ENCODE results near the gene TC2N.
"Not testable (repeated sequence)": the region's sequence is repeated elsewhere in the genome, so short reads cannot be mapped to it uniquely, and the experiment has no call there.

Gene TC2N

DNA sequence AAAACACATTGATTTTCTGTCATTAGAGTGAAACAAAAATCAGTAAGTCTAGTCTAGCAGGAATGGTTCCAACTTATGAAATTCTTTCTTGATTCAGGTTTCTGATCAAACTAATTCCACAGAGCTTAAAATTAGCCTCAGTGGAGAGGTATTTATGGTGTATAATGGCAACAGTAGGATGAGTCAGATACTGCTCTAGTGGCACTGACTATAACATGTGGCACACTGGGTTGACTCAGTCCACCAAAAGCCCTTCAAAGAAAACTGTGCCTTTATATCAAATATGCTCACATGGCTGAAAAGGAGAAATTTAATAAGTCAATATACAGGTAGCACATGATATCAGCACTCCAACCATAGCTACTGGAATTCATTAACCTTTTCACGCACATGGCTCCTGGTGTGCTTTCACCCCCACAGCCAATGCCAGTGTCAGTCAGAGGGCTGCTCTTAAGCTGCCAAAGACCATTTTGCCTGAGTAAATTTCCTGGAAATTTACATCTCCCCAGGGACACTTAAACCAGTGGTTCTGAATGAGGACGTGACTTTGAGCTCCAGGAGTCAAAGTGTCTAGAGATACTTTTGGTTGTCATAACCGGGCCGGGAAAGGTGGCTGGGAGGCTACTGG, 113.7 kb downstream of the TC2N start:
- DNase-seq (ENCODE audit: low read depth), result peak; percentile 13

DNA sequence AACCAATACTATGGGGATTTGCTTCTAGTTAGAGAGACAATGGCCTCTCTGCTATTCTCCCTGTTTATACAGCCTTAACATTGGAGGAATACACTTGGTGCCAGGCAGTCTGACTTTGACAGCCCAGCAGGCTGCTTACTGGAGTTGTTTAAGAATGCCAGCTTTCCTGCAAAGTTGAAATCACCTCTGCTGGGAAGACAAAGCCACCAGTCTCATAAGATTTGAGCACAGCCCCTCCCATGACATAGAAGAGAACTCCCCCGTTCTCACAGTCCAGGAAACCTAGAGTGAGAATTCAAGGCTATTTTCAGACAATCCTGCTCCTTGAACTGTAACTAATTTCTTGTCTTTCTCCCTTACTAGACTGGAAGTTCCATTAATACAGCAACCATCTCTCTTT, 114.4 kb downstream of the TC2N start:
- DNase-seq (ENCODE audit: low read depth), result no peak

DNA sequence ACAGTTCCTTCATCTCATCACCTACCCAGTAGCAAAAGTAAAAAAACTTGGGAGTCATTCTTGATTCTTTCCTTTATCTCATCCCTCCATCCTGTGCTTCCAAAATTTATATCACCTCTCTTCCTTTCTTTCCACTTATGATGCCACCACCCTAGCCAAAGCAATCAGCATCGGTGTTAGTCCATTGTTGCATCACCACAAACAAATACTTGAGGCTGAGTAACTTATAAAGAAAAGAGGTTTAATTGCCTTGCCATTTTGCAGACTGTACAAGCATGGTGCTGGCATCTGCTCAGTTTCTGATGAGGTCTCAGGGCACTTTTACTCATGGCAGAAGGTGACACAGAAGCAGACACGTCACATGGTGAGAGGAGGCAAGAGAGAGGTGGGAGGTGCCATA, 115.6 kb downstream of the TC2N start:
- no peak for DNase-seq (ENCODE audit: low read depth)

DNA sequence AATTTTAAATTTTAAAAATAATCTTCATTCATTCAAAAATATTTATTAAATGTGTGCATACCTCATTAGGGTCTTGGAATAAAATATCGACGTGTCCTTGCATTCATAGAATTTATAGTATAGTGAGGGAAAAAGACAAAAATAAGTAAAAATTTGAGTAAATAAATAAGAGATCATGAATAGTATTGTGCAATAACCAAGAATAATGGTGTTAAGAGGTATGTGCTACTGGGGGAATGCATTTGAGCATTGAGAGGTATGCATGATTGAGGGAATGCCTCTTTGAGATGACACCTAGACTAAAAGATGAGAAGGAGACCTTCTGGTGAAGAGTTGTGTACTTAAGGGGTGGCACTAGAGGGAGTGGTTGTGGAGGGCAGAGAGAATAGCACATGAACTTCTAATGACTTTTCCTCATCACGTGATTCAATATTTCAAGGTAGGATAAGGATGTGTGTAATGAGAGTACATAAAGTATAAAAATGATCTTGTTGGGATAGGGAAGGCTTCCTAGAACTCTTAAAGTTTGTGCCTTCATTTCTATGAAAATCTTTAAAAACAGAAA, 116.6 kb downstream of the TC2N start:
- DNase-seq (ENCODE audit: low read depth), result no peak

DNA sequence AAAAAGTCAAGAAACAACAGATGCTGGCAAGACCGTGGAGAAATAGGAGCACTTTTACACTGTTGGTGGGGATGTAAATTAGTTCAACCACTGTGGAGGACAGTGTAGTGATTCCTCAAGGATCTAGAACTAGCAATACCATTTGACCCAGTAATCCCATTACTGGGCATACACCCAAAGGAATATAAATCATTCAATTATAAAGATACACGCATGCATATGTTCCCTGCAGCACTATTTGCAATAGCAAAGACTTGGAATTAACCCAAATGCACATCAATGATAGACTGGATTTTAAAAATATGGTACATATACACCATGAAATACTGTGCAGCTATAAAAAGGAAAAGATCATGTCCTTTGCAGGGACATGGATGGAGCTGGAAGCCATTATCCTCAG, 117.5 kb downstream of the TC2N start:
- DNase-seq (ENCODE audit: low read depth), result no peak

DNA sequence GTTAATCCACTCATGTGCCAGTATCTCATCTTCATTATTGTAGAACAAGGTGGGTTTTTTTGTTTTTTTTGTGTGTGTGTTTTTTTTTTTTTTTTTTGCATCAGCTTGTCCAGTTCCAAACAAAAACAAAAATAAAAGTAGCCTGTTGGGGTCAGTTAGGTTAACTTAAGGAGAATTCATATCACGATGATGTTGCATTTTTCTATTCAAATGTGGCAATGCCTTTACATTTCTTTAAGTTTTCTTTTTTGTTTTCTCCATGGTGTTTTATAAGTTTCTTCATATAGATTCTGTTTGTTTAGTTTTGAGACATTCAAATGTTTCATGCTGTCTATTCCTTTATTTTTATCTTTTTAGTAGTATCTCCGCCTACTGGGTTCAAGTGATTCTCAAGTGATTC, 119.3 kb downstream of the TC2N start:
- no peak for DNase-seq (ENCODE audit: low read depth)

DNA sequence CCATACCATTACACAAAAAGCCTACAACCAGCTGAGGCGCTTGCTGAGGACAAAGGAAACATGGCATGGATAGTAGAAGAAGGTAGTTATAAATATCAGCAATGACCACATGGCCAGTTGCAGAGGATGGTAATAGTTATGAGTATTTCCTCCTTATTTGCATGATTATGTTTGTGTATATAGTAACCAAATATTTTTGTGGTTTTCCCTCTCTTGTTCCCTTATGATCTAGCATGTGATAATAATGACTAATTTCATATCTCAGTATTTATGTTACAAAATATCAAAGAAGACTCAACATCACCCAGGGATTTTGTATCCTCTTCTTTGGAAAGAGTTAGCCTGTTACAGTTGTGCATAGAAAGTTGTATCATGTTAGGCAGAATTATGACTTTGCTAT, 122.0 kb downstream of the TC2N start:
- no peak for DNase-seq (ENCODE audit: low read depth)

DNA sequence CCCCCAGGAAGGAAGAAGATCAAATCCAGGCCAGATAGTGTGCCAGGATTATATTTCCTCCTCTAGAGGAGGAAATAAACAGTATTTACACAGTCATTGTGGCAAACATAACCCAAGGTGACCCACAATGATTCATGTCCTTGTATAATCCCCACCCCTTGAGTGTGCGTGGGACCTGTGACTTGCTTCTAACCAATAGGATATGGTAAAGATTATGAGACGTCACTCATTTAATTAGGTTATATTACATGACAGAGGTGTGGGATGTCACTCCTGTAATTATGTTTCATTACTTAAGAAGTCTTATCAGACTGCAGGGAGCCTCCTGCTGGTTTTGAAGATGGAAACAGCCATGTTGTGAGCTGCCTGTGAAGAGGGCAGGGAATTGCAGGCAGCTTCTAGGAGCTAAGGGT, 123.3 kb downstream of the TC2N start:
- no peak for DNase-seq (ENCODE audit: low read depth)

DNA sequence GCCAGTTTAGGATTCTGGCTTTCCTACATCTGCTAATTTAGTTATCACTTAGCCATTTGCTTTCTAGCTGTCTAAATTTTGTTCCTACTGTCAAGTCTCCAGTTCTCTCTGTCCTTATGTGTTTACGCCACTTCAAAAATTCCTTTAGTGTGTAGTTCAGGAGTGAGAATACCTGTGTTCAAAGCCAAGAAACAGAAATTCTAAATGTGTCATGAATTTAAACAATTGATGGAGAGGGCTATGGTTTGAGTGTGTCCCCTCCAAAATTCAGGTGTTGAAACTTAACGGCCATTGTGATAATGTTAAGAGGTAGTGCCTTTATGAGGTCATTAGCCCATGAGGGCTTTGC, 124.1 kb downstream of the TC2N start:
- DNase-seq (ENCODE audit: low read depth), result no peak

DNA sequence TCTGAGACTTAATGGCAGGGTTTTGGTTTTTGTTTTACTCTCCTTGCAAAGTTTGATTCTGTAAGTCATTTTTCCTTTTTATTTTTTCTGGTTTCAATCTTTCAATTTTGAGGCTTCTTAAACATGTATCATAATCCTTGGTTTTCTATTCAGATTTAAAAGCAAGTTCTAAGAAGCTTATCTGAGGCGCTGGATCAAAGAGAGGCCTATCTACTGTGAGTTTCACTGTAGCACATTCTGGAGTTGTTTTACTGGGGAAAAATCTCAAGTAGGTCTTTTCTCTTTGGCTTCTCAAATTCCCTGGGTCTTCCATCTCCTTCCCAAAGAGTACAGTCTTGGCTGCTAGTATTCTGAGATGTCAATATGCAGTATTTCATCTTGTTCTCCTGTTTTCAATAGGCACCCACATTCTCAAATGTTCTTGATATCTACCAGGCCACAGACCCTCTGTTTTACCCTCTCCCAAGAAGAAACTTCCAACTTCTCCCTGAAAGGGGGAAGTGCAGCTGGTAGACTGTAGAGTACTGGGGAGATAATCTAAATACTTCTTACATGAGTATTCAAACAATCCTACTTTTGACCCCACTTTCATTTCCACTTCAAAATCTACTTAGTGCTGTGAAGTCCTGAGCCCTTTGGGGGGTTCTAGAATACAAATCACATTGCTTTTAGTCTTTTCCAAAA, 124.6 kb downstream of the TC2N start:
- DNase-seq (ENCODE audit: low read depth), result no peak

DNA sequence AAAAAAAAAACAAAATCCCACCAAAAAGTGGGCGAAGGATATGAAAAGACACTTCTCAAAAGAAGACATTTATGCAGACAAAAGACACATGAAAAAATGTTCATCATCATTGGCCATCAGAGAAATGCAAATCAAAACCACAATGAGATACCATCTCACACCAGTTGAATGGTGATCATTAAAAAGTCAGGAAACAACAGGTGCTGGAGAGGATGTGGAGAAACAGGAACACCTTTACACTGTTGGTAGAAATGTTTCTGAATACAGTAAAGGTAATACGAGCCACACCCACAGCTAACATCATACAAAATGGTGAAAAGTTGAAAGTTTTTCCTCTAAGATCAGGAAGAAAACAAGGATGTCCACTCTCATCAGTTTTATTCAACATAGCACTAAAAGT, 127.5 kb downstream of the TC2N start:
- not testable (repeated sequence) for DNase-seq (ENCODE audit: low read depth)

DNA sequence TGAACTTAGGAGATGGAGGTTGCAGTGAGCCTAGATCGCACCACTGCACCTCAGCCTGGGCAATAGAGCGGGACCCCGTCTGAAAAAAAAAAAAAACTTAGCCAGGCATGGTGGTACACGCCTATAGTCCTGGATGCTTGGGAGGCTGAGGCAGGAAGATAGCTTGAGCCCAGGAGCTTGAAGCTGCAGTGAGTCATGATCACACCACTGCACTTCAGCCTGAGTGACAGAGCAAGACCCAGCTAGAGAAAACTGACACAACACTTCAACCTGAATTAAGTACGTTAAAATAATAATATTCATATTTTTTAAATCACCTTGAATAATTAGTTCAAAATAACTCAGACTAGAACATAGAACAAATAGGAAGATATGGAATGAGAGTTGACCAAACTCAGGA, 129.7 kb downstream of the TC2N start:
- no peak for DNase-seq (ENCODE audit: low read depth)

DNA sequence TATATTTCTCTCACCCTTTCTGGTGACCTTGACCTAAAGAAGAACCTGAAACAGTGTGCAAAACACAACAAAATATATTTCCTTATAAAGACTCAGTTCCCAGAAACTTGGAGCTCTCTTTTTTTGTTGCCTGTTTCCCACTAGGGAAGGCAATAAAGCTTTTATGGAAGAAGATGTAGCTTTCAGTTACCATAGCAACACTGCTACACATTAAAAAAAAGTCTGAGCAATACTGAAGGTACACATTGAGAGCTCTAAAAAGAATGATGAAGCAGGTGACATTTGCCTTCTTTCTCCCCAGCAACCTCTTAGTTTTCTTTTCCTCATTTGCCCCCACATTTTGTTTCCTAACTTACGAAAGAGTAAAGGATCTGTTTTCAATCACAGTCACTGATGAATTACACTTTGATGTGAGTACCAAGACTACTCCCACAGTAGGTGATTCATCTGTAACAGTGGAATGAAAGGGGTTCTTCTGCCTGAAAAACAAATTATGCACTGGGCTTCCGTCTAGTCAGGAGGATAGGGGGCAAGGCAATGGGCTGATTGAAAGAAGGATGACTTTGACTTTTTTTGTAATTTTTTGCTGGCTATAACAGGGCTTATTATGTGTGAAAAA, 134.4 kb downstream of the TC2N start:
- no peak for DNase-seq (ENCODE audit: low read depth)

DNA sequence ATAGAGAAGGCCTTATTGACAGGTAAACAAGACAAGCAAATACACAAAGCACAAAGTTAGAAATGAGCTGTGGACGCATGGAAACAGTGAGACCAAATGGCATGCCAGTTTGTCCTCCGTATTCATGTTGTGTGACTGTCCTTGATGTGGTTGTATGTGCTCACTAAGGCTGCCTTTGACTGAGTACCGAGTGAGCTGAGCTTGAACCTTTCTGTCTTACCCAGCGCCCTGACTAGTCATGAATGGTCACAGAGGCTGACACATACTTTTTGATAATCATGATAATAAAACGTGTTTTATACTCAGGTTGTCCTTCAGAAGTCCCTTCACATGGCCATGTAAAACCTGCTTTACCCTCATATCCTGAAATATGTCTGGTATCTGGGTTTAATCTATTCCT, 134.9 kb downstream of the TC2N start:
- DNase-seq (ENCODE audit: low read depth), result no peak

DNA sequence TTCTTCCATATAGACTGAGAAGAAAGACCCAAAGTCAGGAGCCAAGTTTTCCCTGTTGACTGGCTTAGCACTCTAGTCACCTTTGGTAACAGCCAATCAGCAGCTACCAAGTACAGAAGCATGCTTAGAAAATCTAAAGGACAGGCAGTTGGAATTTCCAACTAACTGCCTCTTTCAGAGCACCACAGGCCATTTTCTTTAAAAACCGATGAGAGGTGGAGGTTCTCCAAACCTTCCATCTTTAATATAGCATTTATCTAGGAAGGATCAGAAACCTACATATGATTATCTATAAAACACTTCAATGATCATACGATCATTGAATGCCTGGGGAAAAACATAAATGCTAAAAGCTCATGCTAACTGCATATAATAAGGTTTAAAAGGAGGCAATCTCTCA, 135.3 kb downstream of the TC2N start, which contains the start of gene CATSPERB:
Gene CATSPERB, minus strand, starts transcription at position 101 of the 400 bp plus-strand sequence. CDS start 2,607 bp downstream, outside the sequence.
- no peak for DNase-seq (ENCODE audit: low read depth)

DNA sequence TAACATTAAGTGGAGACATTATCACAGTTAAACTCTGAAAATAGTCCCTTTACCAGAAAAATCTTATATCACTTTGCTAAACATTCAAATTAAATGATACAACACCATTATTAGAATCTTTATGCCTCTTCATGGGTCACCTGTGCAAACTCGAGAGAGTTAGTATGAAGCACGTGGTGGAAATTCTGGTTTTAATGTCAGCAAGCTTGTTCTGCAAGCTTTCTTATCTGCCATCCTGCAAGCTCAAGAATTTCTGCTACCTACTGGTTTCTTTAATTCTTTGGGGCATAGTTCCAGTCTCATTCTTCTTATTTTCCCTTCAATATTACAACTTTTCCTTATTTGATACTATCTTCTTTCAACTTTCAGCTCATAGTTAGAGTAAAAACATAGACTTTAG, 136.3 kb downstream of the TC2N start:
- no peak for DNase-seq (ENCODE audit: low read depth)

DNA sequence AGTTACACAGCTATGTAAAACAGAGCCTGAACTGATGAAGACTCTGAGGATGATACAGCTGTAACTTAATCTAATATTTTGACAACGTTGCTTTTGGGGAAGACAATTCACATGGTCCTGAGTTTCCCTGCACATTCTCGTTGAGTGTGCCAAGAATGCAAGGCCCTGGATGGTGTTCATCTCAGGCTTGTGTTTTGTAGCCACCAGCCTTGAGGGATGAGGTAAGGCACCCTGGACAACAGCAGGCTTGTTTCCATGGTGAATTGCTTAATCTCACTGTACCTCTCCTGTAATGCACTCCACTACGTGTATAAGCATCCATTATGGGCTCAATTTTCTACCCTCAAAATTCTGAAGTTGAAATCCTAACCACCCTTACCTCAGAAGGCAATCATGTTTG, 137.6 kb downstream of the TC2N start:
- DNase-seq (ENCODE audit: low read depth), result no peak
